GM12891 (cell line): ENCODE measurements around the gene LSM7.

Experiments
- PAX5 ChIP-seq: IDR thresholded peaks from 2 replicates; pipeline ENCODE4 v1.6.1; 2011; ENCODE audit warnings: low read length, moderate library complexity, mild to moderate bottlenecking; ENCODE audit not compliant: insufficient read depth, severe bottlenecking
- POLR2AphosphoS5 ChIP-seq: IDR thresholded peaks from 2 replicates; pipeline ENCODE4 v1.6.1; 2011; ENCODE audit warnings: low read depth, low read length, control low read depth
- SPI1 ChIP-seq: IDR thresholded peaks from 2 replicates; pipeline ENCODE4 v1.6.1; 2011; ENCODE audit warnings: low read depth, low read length, control low read depth

DNA sequence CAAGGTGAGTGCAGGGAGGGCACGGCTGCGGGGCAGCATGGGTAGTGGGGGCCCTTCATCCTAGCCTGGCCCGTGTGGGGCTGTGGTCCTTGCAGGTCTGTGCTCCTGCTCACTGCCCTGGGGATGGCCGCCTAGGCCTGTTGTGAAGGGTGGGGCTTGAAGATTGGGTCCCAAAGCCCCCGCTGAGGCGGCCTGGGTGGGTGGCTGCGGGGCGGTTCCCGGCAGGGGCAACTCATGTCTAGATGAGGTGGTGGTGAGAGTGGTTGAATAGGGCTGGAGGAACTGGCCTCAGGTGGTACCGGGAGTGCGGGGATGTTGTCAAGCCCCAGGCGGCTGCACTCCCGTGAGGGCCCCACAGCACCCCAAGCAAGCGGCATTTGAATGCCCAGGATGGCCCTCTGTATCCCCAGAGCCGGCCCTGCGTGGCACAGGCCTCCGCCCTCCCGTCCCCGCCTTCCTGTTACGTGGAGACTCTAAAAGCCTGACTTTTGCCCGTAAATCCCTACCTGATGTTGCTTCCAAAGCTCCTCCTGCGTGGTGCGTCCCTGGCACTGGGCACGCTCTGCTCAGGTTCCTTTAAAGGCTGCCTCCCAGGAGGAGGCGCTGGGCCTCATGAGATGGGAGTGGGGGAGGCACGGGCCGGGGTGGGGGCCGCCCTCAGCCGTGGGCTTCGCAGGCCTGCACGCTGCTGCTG lies 15.1 kb upstream of the LSM7 start:
- TF ChIP-seq POLR2AphosphoS5 (no peak), PAX5 (no peak), SPI1 (no peak)
